HS-5 (cell line): Measurements from ENCODE around the gene GNL3.
A peak's percentile ranks its signal among the peaks of the same experiment; 100 is the strongest.
"Not testable (repeated sequence)": the region's sequence is repeated elsewhere in the genome, so short reads cannot be mapped to it uniquely, and the experiment has no call there.

ENCODE experiments used
- DNase-seq: peaks from one replicate; pipeline ENCODE4 v3.0.0-alpha.2; 2012; ENCODE audit warnings: low read depth

GNL3 gene

GRCh38 chr3:52721002-52721729, 35.3 kb downstream of the GNL3 start:
- no peak for DNase-seq

GRCh38 chr3:52721730-52722008, 35.8 kb downstream of the GNL3 start:
- DNase-seq: no peak

- DNase-seq: no peak
Observed at GRCh38 chr3:52722491-52722890, 36.7 kb downstream of the GNL3 start.

- no peak for DNase-seq
Observed at GRCh38 chr3:52723935-52724334, 38.1 kb downstream of the GNL3 start.

- DNase-seq: no peak
Observed at GRCh38 chr3:52724511-52724910, 38.7 kb downstream of the GNL3 start.

- not testable (repeated sequence) for DNase-seq
Observed at GRCh38 chr3:52728753-52729152, 42.9 kb downstream of the GNL3 start.

- no peak for DNase-seq
Observed at GRCh38 chr3:52730681-52731080, 44.8 kb downstream of the GNL3 start.

GRCh38 chr3:52731590-52731989, 45.8 kb downstream of the GNL3 start:
- DNase-seq: no peak

- no peak for DNase-seq
Observed at GRCh38 chr3:52733256-52733891, 47.5 kb downstream of the GNL3 start.

GRCh38 chr3:52739730-52740129, 53.9 kb downstream of the GNL3 start:
- no peak for DNase-seq

GRCh38 chr3:52742418-52743041, 56.7 kb downstream of the GNL3 start:
- DNase-seq: peak; percentile 6

GRCh38 chr3:52743152-52743551, 57.3 kb downstream of the GNL3 start:
- DNase-seq: no peak

- DNase-seq: no peak
Observed at GRCh38 chr3:52743721-52744120, 57.9 kb downstream of the GNL3 start.
